Parathyroid adenoma (tissue), 2 donors: ENCODE measurements around the gene DMXL2.

Source experiments
- H2AFZ ChIP-seq: fragments of 300-600 bp; sonication (generic); one replicate; pipeline ENCODE4 v1.7.0; 2017; ENCODE audit warnings: antibody characterized with exemption, mild to moderate bottlenecking
- H3K27ac ChIP-seq: fragments of 300-600 bp; sonication (generic); one replicate; pipeline ENCODE4 v1.7.0; 2017
- H3K27me3 ChIP-seq: fragments of 300-600 bp; sonication (generic); one replicate; pipeline ENCODE4 v1.7.0; 2017; ENCODE audit warnings: low read length; ENCODE audit not compliant: control insufficient read depth, insufficient read depth
- H3K36me3 ChIP-seq: fragments of 300-600 bp; sonication (generic); one replicate; pipeline ENCODE4 v1.7.0; 2017; ENCODE audit warnings: low read length; ENCODE audit not compliant: control insufficient read depth, insufficient read depth
- H3K4me1 ChIP-seq: fragments of 300-600 bp; sonication (generic); one replicate; pipeline ENCODE4 v1.7.0; 2017; ENCODE audit warnings: control low read depth
- H3K4me2 ChIP-seq: fragments of 300-600 bp; sonication (generic); one replicate; pipeline ENCODE4 v1.7.0; 2017; ENCODE audit warnings: low read length
- H3K4me3 ChIP-seq: fragments of 300-600 bp; sonication (generic); one replicate; pipeline ENCODE4 v1.7.0; 2017; ENCODE audit warnings: low read depth, low read length
- H3K79me2 ChIP-seq: fragments of 300-600 bp; sonication (generic); one replicate; pipeline ENCODE4 v1.7.0; 2017; ENCODE audit warnings: control low read depth
- H3K9ac ChIP-seq: fragments of 300-600 bp; sonication (generic); one replicate; pipeline ENCODE4 v1.7.0; 2017; ENCODE audit warnings: mild to moderate bottlenecking
- H3K9me3 ChIP-seq: fragments of 300-600 bp; sonication (generic); one replicate; pipeline ENCODE4 v1.7.0; 2017; ENCODE audit warnings: low read length; ENCODE audit not compliant: control insufficient read depth
- CTCF ChIP-seq: fragments of 300-600 bp; sonication (generic); IDR thresholded peaks from one replicate; pipeline ENCODE4 v1.7.0; 2017; ENCODE audit warnings: antibody characterized with exemption, mild to moderate bottlenecking
- donor health status: primary hyperparathyroidism.

DMXL2 gene

GRCh38 chr15:51622604-51623370 lies at the start of gene DMXL2:
Gene DMXL2 (minus strand): TSS chr15:51622771. CDS start chr15:51622545, 226 bp downstream.
- Histone ChIP-seq H3K4me1 (peaks cover 3% of the 10 kb centered on the region), H3K9ac (peak within 1 kb of the TSS; percentile 53), H3K27me3 (no peaks in the 10 kb centered on the region), H3K79me2 (peaks cover 13% of the 10 kb centered on the region), H3K4me2 (peak within 1 kb of the TSS; percentile 95), H3K27ac (peak within 1 kb of the TSS; percentile 77), H3K9me3 (no peaks in the 10 kb centered on the region), H3K4me3 (peak within 1 kb of the TSS; percentile 78), H2AFZ (peak within 1 kb of the TSS; percentile 91), H3K36me3 (no peaks in the 10 kb centered on the region)
- no peak for TF ChIP-seq CTCF

GRCh38 chr15:51672155-51672687 lies 49.6 kb upstream of the DMXL2 start:
- no peaks in the 10 kb centered on the region for H3K4me1 ChIP-seq
- no peak overlapping the region for H3K27ac ChIP-seq
- no peak overlapping the region for H3K4me2 ChIP-seq
- no peaks in the 10 kb centered on the region for H3K36me3 ChIP-seq
- no peaks in the 10 kb centered on the region for H3K27me3 ChIP-seq
- H3K4me3 ChIP-seq: no peak overlapping the region
- no peak overlapping the region for H2AFZ ChIP-seq
- no peak for TF ChIP-seq CTCF
- no peak overlapping the region for H3K9ac ChIP-seq
- H3K9me3 ChIP-seq: no peaks in the 10 kb centered on the region
- H3K79me2 ChIP-seq: no peaks in the 10 kb centered on the region

DNA sequence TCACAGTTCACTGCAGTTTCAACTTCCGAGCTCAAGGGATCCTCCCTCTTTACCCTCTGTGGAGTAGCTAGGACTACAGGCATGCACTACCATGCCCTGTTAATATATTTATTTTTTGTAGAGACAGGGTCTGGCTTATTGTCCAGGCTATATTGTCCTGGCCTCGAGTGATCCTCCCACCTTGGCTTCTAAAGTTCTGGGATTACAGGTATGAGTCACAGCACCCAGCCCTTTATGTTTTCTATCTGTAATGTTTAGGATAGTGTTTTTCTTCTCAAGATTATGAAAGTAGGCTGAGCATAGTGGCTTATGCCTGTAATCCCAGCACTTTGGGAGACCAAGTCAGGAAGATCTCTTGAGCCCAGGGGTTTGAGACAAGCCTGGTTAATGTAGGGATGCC lies 46.8 kb upstream of the DMXL2 start:
- Histone ChIP-seq H3K9ac (no peak overlapping the region), H3K27ac (no peak overlapping the region), H3K4me3 (no peak overlapping the region), H3K27me3 (no peaks in the 10 kb centered on the region), H3K4me1 (no peaks in the 10 kb centered on the region), H3K9me3 (no peaks in the 10 kb centered on the region), H3K4me2 (no peak overlapping the region), H2AFZ (no peak overlapping the region), H3K79me2 (no peaks in the 10 kb centered on the region), H3K36me3 (no peaks in the 10 kb centered on the region)
- TF ChIP-seq CTCF: no peak

- TF ChIP-seq CTCF: no peak
- H3K36me3 ChIP-seq: no peaks in the 10 kb centered on the region
- H3K9me3 ChIP-seq: no peaks in the 10 kb centered on the region
- H3K79me2 ChIP-seq: no peaks in the 10 kb centered on the region
- no peak overlapping the region for H3K27ac ChIP-seq
- no peaks in the 10 kb centered on the region for H3K27me3 ChIP-seq
- H2AFZ ChIP-seq: no peak overlapping the region
- no peak overlapping the region for H3K4me3 ChIP-seq
- no peak overlapping the region for H3K4me2 ChIP-seq
- no peaks in the 10 kb centered on the region for H3K4me1 ChIP-seq
- no peak overlapping the region for H3K9ac ChIP-seq
Measured at GRCh38 chr15:51668446-51668845, 45.9 kb upstream of the DMXL2 start.

GRCh38 chr15:51667478-51667877 lies 44.9 kb upstream of the DMXL2 start:
- no peaks in the 10 kb centered on the region for H3K79me2 ChIP-seq
- H3K9ac ChIP-seq: no peak overlapping the region
- no peaks in the 10 kb centered on the region for H3K4me1 ChIP-seq
- no peak overlapping the region for H3K4me2 ChIP-seq
- no peak overlapping the region for H2AFZ ChIP-seq
- TF ChIP-seq CTCF: no peak
- H3K36me3 ChIP-seq: no peaks in the 10 kb centered on the region
- no peak overlapping the region for H3K27ac ChIP-seq
- H3K27me3 ChIP-seq: no peaks in the 10 kb centered on the region
- no peak overlapping the region for H3K4me3 ChIP-seq
- H3K9me3 ChIP-seq: no peaks in the 10 kb centered on the region
